Body of pancreas (tissue), 4 donors: ENCODE results near the gene ERMN.

Experiments
- POLR2A ChIP-seq, 3 donors: fragments of 450-650 bp; IDR thresholded peaks; one replicate each; pipeline ENCODE4 v1.6.1; 2016; ENCODE audit warnings: antibody characterized with exemption in 3 of 3, mild to moderate bottlenecking in 2 of 3
- TF ChIP-seq, protein P1 (sequence below), 7 experiments: fragments of 450-650 bp in 4 of 7; fragments of 200-600 bp in 3 of 7; sonication (generic) in 3 of 7; IDR thresholded peaks; one replicate each; pipeline ENCODE4 v1.5.1; 2016 to 2019; ENCODE audit warnings: antibody characterized with exemption in 7 of 7

GRCh38 chr2:157322432-157322831 lies 3.2 kb downstream of the ERMN start:
- no peak for TF ChIP-seq POLR2A (IDR thresholded peaks at IDR 0.05)
- TF ChIP-seq, protein P1, sequence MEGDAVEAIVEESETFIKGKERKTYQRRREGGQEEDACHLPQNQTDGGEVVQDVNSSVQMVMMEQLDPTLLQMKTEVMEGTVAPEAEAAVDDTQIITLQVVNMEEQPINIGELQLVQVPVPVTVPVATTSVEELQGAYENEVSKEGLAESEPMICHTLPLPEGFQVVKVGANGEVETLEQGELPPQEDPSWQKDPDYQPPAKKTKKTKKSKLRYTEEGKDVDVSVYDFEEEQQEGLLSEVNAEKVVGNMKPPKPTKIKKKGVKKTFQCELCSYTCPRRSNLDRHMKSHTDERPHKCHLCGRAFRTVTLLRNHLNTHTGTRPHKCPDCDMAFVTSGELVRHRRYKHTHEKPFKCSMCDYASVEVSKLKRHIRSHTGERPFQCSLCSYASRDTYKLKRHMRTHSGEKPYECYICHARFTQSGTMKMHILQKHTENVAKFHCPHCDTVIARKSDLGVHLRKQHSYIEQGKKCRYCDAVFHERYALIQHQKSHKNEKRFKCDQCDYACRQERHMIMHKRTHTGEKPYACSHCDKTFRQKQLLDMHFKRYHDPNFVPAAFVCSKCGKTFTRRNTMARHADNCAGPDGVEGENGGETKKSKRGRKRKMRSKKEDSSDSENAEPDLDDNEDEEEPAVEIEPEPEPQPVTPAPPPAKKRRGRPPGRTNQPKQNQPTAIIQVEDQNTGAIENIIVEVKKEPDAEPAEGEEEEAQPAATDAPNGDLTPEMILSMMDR (IDR thresholded peaks at IDR 0.05), result no peak
